HG03060 (cell line): Measurements from ENCODE around the gene RAB6A.
"Not testable (repeated sequence)": the region's sequence is repeated elsewhere in the genome, so short reads cannot be mapped to it uniquely, and the experiment has no call there.

ENCODE experiments used
- ATAC-seq: cut with Tn5 transposase; IDR thresholded peaks from one replicate; pipeline ENCODE4 v1.9.1; 2021; ENCODE audit warnings: low read depth, moderate number of reproducible peaks; ENCODE audit not compliant: unreplicated experiment

The RAB6A gene

DNA sequence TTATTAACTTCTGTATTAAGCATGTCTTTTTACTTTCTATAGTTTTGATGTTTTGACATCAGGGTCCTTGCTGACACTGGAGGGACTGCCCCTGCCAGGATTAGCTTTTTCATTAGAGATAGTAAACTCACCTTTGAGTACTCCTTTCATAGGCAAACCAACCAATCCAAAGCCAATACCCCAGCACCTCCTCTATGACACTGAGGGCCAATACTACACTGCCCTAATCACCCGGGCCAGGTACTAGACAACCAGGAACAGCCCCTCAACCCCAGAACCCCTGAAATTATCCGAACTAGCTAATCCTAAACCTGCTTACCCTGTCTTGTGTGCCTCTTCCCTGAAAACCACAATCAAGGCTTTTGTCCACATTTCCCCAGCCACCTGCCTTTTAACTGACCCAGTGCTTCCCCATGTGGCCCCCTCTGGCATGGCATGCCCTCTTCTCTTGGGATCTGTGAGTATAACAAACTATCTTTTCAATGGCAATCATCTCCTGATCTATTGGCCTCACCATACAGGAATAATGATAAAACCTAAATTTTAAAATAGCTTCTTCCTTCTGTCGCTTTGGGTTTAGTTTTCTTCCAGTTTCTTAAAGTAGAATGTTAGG is 31.2 kb downstream of the RAB6A start:
- no peak for ATAC-seq

DNA sequence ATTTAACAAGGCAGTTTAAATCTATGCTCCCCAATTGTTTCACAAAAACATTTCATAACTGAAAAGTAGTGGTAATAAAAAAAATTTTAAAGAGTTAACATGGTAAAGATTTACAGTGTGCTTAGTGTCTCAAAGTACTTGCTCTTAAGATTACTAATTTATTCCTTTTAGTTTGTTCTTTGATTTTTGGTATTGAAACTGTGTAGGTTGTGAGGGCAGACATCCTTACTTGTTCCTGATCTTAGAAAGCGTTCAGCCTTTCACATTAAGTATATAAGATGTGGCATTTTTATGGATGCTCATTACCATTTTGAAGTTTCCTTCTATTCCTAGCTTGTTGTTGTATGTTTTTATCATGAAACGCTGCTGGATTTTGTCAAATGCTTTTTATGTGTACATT is 32.9 kb downstream of the RAB6A start:
- ATAC-seq: no peak

- no peak for ATAC-seq
Measured at GRCh38 chr11:73726825-73727224, 34.0 kb downstream of the RAB6A start.

DNA sequence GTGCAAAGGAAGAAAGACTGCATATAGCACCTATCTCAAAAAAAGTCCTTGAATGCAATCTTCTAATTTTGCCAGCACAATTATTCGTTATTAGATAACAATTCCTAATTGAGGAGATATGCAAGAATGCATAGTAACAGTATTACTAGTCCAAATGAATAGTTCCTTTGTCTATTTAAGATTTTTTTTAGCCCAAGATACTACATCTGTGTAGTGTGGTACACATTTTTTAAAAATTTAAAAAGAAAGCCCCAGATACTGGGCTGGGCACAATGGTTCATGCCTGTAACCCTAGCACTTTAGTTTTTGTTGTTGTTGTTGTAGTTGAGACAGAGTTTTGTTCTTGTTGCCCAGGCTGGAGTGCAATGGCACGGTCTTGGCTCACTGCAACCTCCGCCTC is 43.7 kb downstream of the RAB6A start:
- ATAC-seq: no peak

- no peak for ATAC-seq
Measured at GRCh38 chr11:73716153-73717056, 44.5 kb downstream of the RAB6A start.

DNA sequence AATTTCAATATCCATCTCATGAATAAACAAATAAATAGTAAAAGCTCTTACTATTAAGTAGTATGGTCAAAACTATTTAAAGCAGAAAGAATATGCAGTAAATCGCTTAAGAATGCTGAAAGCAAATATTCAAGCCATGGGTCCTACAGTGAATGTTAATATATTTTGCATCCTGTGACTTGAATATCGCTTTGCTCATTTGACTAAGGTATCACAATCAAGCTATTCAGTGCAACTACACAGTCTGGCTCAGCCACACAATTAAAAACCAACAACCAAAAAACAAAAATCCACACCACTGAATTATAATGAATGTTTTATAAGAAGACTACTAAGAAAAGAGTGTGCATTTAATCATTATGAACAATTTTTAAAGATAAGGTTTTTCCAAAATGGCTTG is 45.3 kb downstream of the RAB6A start:
- no peak for ATAC-seq

DNA sequence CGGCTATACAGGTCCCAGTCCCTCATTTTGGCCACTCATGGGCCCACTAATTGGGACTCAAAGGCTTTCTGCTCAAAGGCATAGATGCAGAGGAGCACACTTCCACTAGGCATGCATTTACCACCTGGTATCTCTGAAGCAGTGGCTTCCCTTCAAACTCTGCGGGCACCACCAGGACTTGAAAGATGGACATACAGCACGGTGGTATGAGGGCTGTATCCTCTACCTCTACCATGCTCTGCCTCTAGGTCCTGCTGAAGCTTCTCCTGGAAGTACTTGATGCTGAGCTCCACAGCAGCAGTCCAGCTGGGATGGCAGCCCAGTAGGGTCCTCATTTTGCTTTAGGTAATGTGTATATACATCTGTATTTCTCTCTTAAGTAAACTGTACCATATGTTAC is 49.9 kb downstream of the RAB6A start:
- ATAC-seq: no peak

DNA sequence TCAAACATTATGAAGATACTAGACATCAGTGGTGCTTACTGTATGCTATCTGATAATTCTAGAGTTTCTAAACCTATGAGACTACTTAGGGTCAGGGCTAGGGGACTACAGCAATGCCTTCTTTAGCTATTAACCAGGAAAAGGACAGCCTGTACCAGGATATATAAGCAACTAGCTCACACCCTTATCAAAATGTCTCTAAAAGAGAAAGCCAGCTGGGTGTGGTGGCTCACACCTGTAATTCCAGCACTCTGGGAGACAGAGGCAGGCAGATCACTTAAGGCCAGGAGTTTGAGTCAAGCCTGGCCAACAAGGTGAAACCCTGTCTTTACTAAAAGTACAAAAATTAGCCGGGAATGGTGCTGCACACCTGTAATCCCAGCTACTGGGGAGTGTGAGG is 55.8 kb downstream of the RAB6A start:
- ATAC-seq: no peak

- no peak for ATAC-seq
Measured at GRCh38 chr11:73693899-73694525, 66.9 kb downstream of the RAB6A start.

- no peak for ATAC-seq
Measured at GRCh38 chr11:73680687-73681086, 80.2 kb downstream of the RAB6A start.

DNA sequence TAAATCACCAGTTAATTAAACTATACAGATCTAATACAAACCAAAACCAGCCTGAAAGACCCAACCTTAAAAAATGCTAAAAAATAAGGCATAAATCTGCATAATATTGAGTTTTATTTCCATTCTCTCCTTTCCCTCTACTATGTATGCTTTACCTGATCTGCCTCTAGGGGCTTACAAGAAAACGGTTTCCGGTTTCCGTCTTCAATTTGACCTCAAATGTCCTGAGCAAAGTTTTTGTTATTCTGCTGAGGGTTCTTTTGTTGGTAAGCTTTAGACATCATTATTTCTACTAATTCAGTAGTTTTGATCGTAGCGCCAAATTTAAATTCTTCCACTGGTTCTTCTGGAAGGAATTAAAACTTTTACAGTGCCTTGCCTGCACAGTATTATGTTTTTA is 84.3 kb downstream of the RAB6A start:
- not testable (repeated sequence) for ATAC-seq

DNA sequence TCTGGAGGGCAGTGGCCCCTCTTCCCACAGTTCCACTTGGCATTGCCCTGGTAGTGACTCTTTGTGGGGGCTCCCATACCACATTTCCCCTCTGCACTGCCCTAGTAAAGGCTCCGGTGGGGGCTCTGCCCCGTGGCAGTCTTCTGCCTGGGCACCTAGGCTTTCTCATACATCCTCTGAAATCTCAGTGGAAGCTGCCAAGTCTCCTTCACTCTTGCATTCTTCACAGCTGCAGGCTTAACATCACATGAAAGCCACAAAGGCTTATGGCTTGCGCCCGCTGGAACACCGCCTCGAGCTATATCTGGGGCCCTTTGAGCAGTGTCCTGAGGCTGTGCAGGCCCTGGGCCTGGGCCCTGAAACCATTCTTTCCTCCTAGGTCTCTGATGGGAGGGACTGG is 89.2 kb downstream of the RAB6A start:
- ATAC-seq: no peak

DNA sequence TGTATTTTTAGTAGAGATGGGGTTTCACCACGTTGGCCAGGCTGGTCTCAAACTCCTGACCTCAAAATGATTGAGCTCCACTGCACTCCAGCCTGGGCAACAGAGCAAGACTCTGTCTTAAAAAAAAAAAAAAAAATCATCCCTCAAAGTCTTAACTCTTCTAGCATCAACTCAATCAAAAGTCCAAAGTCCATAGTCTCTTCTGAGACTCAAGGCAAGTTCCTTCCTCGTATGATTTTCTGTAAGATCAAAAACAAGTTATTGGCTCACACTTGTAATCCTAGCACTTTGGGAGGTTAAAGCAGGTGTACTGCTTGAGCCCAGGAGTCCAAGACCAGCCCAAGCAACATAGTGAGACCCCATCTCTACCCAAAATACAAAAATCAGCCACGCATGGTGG is 90.1 kb downstream of the RAB6A start:
- ATAC-seq: no peak

- no peak for ATAC-seq
Measured at GRCh38 chr11:73667891-73668290, 93.0 kb downstream of the RAB6A start.

GRCh38 chr11:73664877-73665276 is 96.0 kb downstream of the RAB6A start:
- no peak for ATAC-seq

GRCh38 chr11:73663604-73664495 is 97.0 kb downstream of the RAB6A start:
- ATAC-seq: no peak

DNA sequence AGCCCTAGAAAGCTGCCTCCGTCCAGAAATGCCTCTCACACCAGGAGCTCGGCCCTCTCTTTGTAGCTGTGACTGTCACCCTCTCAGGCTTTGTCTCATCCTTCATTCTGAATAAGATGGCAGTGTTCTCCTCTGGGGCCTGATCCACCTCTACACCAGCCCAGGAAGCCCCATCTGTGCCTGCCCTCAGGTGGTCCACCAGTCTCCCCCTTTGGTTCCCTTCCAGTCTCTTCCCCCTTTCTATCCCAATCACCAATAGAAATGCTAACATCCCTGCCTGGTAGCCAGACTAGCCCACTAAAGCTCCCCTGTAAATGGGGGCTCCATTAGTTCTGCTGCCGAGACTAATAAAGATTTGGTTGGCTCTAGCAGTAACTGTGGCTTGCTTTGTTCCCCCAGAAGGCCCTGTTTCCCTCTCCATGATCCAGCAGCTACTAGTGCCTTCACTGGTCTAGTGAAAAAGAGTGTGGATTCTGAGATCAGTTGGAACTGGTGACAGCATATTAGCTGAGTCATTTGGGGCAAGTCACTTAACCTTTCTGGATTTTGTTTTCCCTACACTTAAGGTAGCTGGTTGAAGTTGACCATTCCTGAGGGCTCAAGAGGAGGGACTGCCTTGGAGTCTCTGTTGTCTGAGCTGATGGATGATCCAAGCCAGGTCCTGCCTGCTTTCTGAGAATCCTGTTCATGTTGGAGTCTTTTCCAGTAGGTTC is 98.3 kb downstream of the RAB6A start:
- ATAC-seq: no peak

DNA sequence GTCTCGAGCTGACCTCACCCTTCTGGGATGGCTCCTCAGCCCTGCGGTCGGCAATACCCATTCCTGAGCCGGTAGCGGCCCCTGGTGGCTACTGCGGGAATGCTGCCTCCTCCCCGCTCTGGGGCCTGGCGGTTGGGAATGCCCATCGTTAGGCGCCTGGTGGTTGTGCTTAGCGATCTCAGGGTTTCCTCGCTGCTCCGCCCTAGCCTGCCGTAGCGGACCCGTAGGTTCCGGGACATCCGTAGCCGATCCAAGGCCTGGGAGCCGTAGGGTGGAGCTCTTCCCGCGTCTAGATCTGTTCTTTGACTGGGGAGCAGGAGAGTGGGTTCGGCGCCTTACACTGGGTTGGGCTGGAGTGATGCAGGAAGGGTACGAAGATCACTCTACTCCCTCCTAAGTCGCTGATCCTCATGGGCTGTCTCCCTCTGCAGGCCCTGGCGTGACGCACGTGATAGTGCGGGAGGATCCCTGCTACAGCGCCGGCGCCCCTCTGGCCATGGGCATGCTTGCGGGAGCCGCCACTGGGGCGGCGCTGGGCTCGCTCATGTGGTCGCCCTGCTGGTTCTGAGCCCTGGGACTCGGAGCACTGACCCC is 99.7 kb downstream of the RAB6A start:
- no peak for ATAC-seq

- ATAC-seq: no peak
Measured at GRCh38 chr11:73660497-73661034, 100.3 kb downstream of the RAB6A start.
